NCI-H2107 treated with DMSO at 0.1 percent for 48 hours (cell line): Measurements from ENCODE around the gene C1S.
"Not testable (repeated sequence)": the region's sequence is repeated elsewhere in the genome, so short reads cannot be mapped to it uniquely, and the experiment has no call there.

Experiments used
- DNase-seq: peaks from one replicate; lab custom pipeline; 2025; ENCODE audit not compliant: unreplicated experiment; lab: John Stamatoyannopoulos, UW

C1S gene

DNA sequence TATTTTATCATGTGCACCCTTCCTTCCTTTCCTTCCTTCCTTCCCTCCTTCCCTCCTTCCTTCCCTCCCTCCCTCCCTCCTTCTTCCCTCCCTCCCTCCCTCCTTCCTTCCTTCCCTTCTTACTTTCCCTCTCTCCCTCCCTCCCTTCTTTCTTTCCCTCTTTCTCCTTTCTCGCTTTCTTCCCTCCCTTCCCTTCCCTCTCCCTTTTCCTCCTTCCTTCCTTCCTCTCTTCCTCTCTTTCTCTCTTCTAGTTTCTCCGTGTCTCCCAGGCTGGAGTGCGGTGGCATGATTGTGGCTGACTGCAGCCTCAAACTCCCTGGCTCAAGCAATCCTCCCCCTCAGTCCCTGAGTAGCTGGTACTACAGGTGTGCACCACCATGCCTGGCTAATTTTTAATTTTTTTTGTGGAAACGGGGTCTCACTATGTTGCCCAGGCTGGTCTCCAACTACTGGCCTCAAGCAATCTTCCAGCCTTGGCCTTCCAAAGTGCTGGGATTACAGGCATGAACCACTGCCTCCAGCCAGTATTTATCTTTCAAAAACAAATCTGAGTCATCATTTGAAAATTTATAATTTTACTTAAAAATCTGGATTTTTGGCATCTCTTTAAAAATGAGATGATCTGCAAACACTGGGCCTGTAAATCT, 40.7 kb downstream of the C1S start:
- no peak for DNase-seq

DNA sequence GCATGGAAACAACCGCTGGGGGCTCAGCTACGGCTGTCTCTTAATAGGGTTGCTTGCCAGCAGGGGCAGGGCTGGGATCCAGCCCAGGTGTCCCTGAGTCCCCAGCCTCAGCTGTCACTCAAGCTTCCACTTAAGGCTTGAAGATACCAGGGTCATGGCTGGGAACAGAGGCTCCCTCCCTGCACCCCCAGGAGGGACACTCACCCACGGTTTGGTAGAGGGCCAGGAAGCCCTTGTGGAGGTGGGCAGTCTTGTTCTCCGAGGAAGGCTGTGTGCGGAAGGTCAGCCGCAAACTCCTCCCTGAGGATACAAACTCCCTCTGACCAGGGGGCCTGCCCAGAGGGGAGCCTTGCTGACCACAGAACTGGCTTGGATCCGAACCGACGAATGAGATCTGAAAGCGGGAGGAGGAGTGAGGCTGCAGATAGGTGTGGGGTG, 41.2 kb downstream of the C1S start:
- no peak for DNase-seq

- no peak for DNase-seq
Observed at GRCh38 chr12:7102582-7102981, 42.1 kb downstream of the C1S start.

DNA sequence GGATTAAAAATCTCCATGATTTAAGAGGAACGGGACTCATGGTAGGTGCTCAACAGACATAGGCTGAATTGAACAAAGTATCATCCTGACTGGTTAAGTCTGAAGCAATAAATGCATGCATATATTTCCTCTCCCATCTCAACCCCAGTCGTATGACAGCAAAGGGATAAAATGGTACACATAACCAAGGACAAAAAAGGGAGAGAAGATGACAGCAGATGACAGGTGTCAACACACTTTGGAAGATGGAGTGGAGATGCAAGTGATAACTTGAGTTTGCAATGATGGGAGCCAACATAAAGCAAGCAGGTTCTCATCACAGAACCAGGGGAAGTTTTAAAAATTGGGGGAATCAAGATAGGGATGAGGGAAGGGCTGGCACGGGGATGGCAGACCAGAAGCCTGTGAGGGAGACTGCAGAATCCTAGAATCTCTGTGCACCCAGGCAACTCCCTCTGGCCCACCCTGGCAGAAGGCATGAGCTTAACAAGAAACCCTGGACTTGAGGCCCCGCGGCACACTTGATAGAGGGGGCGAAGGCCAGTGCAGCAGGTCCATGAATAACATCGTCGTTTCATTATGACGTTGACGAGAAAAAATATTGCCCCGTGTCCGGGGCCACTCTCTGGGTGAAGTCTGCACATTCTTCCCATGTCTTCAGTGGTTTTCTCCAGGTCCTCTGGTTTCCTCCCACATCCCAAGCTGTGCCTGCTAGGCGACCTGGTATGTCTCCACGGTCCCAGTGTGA, 43.5 kb downstream of the C1S start:
- no peak for DNase-seq

DNA sequence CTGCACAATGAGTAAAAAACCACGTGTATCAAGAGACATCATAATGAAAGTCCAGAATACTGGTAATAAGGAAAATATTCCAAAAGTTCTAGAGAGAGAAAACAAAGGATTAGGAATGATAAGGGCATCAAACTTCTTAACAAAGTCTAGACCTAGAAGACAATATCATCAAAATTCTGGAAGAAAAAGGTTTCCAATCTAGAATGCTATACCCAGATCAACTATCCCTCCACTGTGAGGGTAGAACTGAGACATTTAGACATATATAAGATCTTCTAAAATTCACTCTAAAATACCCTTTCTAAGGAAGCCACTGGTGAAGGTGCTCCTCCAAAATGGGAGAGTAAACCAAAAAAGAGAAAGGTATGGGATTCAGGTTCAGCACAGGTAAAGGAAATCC, 45.6 kb downstream of the C1S start:
- no peak for DNase-seq

DNA sequence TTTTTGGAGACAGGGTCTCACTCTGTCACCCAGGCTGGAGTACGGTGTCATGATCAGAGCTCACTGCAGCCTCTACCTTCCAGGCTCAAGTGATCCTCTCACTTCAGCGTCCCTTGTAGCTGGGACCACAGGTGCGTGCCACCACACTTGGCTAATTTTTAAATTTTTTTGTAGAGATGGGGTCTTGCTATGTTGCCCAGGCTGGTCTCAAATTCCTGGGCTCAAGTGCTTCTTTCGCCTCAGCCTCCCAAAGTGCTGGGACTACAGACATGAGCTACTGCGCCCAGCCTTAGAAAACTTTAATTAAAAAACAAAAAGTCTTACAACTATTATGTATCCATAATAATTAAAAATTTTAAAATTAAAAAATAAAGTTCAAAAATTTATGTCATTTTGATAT, 46.7 kb downstream of the C1S start:
- DNase-seq = not testable (repeated sequence)

DNA sequence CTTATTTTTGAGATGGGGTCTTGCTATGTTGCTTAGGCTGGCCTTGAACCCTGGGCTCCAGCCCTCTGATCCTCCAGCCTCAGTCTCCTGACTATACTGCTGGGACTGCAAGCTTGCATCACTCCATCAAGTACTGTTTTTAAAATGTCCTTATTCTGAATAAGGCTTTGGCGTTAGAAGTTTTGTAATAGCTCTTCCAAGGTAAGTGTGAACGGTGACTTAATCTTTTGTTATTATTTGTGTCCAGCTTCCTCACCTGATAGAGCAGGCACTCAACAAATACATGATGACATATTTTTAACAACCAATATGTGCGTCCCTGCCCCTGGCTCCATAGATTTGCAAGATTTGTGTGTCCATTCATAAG, 47.1 kb downstream of the C1S start:
- peak; percentile 46 for DNase-seq

GRCh38 chr12:7108003-7108795, 47.7 kb downstream of the C1S start:
- peak; percentile 61 for DNase-seq

GRCh38 chr12:7108796-7109571, 48.5 kb downstream of the C1S start, which contains the start of gene C1RL:
Gene C1RL (minus strand): TSS chr12:7109214. CDS start chr12:7109180, 34 bp downstream.
- DNase-seq = peak; percentile 78

GRCh38 chr12:7109572-7109920, 49.0 kb downstream of the C1S start:
- DNase-seq = no peak

DNA sequence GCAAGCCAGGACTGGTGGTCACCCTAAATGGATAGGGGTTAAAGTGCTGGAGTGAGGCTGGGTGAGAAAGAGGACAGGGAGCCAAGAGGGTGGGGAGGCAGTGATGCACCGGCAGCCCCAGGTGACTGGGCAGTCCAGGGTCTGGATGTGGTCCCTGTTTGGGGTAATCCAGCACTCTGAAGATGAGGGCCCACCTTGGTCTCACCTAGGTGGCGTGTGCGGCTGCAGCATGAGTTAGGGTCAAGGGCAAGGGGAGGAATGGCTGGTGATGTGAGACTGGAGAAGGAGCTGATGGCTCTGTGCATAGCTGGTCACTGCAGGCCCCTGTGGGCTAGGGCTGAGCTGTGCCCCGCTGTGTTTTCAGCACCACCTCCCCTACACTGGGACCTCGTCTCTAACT, 50.1 kb downstream of the C1S start:
- no peak for DNase-seq

DNA sequence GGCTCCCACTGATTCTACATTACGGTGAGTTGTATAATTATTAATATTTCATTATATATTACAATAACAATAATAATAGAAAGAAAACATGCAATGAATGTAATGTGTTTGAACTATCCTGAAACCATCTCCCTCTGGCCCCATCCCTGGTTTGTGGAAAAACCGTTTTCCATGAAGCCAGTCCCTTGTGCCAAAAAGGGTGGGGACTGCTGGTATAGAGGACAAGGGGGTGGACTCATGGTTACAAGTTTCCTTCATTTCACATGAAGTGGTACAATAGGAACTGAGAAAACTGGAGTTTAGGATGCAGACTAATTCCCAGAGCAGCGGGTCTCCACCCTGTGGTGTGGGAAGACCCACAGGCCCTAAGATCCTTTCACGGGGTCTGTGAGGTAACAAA, 51.5 kb downstream of the C1S start:
- DNase-seq = no peak

DNA sequence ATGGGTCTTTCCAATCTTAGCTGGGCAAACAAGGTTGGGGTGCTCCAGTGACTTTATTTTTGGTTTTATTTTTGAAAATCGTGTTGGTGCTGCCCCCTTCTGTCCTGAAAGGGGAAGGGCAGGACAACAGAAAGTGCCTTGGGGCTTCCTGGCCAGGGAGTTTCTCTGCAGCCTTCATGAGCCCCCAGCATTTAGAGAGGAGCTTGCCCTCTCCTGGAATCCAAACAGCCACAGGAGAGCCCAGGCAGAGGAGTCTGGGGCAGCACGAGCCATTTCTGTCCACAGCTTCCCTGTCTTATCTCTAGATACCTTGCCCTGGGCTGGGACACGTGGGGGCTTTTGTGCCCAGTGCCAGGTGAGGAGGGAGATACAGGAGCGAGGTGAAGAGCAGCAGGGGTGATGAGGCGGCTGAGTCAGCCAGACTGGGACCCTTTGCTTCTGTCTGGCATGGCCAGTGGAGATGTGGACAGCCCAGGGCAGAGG, 52.9 kb downstream of the C1S start:
- DNase-seq = peak; percentile 54

DNA sequence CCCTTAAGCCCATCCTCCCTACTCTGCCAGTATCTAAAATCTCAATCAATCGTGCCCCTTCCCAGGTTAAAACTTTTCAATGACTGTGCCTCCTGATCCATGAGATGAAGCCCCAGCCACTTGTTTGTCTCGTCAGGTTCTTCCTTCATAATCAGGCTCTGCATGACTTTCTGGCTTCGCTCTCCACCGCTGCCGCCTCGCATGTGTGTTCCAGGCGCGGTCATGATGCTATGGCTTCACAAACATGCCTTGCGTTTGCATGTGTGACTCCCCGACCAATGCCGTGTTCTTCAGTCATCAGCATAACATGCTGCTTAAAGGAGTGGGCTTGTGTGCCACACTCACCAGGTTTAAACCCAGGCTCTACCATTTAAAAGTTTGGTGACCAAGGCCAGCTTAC, 53.5 kb downstream of the C1S start:
- no peak for DNase-seq

GRCh38 chr12:7114851-7115250, 54.3 kb downstream of the C1S start:
- DNase-seq = no peak

- DNase-seq = no peak
Observed at GRCh38 chr12:7116196-7116595, 55.7 kb downstream of the C1S start.

DNA sequence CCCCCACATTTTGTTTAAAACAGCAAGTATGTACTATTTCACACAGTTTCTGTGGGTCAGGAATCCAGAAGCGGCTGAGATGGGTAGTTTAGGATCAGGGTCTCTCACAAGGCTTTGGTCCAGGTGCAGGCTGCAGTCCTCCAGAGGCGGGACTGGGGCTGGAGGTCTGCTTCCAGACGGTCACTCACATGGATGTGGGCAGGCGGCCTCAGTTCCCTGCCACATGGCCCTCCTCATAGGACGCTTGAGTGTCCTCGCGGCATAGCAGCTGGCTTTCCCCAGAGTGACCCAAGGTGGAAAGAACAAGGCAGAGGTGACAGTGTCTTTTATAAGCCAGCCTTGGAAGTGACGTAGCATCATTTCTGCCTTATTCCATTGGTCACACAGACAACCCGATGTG, 56.4 kb downstream of the C1S start:
- no peak for DNase-seq

GRCh38 chr12:7117670-7118069, 57.2 kb downstream of the C1S start:
- DNase-seq = no peak

DNA sequence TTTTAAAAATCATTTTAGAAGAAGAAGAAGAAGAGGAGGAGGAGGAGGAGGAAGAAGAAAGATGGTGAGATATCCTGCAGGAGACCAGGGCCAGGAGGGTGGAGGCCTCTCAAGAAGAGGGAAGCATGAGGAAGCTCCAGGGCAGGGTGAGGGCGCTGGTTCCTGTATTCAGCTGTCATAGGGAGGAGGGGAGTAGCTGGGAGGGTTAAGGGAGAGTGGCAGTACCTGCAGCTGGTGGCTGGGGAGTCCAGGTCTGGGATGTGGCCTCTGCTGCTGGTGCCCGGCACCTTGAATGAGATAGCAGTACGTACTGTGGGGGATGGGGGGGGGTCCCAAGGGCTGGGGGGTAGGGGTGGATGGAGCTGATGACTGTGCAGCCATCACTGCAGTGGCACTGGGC, 58.4 kb downstream of the C1S start:
- no peak for DNase-seq

GRCh38 chr12:7120166-7120565, 59.6 kb downstream of the C1S start:
- no peak for DNase-seq
